Mucosa of descending colon (tissue), 3 donors: ENCODE data around the gene KCNH2. TPM values are rescaled to one million over a fixed set of nuclear protein-coding genes. Genes with fewer than 3 reads are reported as not detected.
A peak's percentile ranks its signal among the peaks of the same experiment; 100 is the strongest.

Source experiments
- ATAC-seq: fragments of 200-7000 bp; cut with Tn5 transposase; one replicate; pipeline ENCODE4 v1.9.1; 2020; ENCODE audit warnings: mild to moderate bottlenecking, moderate library complexity
- DNase-seq, 3 donors: peaks; one replicate each; pipeline ENCODE4 v3.0.0-alpha.2; 2020
- H3K36me3 ChIP-seq: fragments of 200-600 bp; one replicate; pipeline ENCODE4 v1.8.0; 2021; ENCODE audit warnings: low read depth, mild to moderate bottlenecking
- H3K4me1 ChIP-seq: fragments of 200-600 bp; one replicate; pipeline ENCODE4 v1.8.0; 2021; ENCODE audit warnings: low read depth, mild to moderate bottlenecking
- H3K4me3 ChIP-seq: fragments of 200-600 bp; one replicate; pipeline ENCODE4 v1.8.0; 2021; ENCODE audit warnings: mild to moderate bottlenecking
- H3K9me3 ChIP-seq: fragments of 200-600 bp; one replicate; pipeline ENCODE4 v1.8.0; 2021; ENCODE audit warnings: mild to moderate bottlenecking
- CTCF ChIP-seq: fragments of 200-600 bp; IDR thresholded peaks from one replicate; pipeline ENCODE4 v1.8.0; 2022; ENCODE audit warnings: antibody characterized with exemption, mild to moderate bottlenecking
- intact Hi-C, 2 donors: fragments of 100-400 bp; cut with DNase I in 1 of 2; cut with micrococcal nuclease in 1 of 2; formaldehyde crosslinking; loops; one replicate each; pipeline versions ENCODE4 v1.11.0 to v1.11.1; 2022; cut with DNase I, micrococcal nuclease
- total RNA-seq, 3 donors: library from RNA; stranded (reverse); fragmentation: NEBNext Ultra II Directional in 2 of 3; extraction: Animal tissue kit (Norgen Biotek cat#: 25700) in 2 of 3; gene quantifications; one replicate each; pipeline versions ENCODE4 v1.2.1 to v1.2.4, GENCODE V29; 2021 to 2023
- donor health status: DM: no; HTN: no; CAD: no; lungs with moderate emphysema.
- donor health status: DM: no; HTN: no; CAD: no.
- donor health status: DM: no; HTN: yes; CAD: no.

The KCNH2 gene
- total RNA-seq, 3 donors from 2014 or later = 2.9 to 87.1 (median 5.3) TPM

DNA sequence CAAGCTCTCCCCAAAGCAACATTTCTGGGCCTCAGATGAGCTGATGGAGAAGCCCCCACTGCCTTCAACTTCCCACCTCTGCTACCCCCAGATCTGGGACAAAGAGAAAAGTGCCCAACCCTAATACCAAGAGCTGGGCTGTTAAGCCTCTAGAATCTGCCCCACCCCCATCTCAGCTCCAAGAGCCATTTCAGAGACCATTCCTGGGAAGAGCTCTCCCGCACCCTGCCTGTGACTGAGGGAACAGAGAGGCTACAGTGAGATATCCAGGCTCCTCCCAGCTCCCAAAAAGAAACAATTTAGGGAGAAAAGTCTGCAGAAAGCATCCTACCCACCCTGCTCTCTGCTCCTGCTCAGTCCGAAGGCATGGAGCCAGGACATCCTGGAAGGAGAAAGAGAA is 2.5 kb upstream of the KCNH2 start:
- Histone ChIP-seq H3K4me3 (no peak overlapping the region), H3K36me3 (no peaks in the 10 kb centered on the region), H3K9me3 (no peaks in the 10 kb centered on the region), H3K4me1 (peaks cover 11% of the 10 kb centered on the region)
- no peak for DNase-seq
- intact Hi-C loops = loop anchor here in 1 of 2 donors (10.0 kb wide), 1 partner anchor 206 kb away; no protein-coding TSS in a partner anchor
- ATAC-seq = no peak
- TF ChIP-seq CTCF = no peak

DNA sequence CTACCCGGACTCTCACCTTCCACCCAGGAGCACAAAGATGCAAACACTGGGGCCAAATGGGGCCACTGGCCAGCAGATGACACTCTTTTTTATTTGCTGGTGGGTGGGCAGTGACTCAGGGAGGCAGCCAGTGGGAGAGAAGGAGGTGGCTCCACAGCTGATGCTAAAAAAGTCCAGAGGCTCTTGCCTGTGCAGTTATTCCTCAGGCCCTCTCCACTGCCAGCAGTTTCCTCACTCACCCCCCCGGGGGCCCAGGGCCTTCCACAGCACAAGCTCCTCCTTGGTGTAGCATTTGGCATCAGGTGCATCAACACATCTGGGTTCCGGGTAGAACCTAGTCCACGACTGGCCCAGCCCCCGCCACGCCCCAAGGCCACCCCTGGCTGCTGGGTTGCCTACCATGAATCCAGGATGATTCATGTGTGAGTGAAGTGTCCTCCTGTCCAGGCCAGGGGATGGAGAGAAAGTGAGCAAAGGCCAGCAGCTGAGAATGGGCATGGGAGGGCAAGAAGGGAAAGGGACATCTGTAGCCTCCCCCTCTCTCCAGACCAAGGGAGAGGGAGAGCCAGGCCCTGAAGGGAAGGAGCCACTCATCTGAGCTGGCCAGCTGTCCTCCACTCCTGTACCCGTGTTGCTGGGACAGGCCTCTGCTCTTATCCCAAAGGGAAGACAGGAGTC is 1.7 kb upstream of the KCNH2 start:
- H3K9me3 ChIP-seq = no peaks in the 10 kb centered on the region
- no peaks in the 10 kb centered on the region for H3K36me3 ChIP-seq
- intact Hi-C loops = loop anchor here in 1 of 2 donors (10.0 kb wide), 1 partner anchor 205 kb away; no protein-coding TSS in a partner anchor
- H3K4me1 ChIP-seq = peaks cover 17% of the 10 kb centered on the region
- no peak overlapping the region for H3K4me3 ChIP-seq
- ATAC-seq (peak; percentile 8), DNase-seq (peak in 1 of 3 donors; percentile 23)
- TF ChIP-seq CTCF = no peak

DNA sequence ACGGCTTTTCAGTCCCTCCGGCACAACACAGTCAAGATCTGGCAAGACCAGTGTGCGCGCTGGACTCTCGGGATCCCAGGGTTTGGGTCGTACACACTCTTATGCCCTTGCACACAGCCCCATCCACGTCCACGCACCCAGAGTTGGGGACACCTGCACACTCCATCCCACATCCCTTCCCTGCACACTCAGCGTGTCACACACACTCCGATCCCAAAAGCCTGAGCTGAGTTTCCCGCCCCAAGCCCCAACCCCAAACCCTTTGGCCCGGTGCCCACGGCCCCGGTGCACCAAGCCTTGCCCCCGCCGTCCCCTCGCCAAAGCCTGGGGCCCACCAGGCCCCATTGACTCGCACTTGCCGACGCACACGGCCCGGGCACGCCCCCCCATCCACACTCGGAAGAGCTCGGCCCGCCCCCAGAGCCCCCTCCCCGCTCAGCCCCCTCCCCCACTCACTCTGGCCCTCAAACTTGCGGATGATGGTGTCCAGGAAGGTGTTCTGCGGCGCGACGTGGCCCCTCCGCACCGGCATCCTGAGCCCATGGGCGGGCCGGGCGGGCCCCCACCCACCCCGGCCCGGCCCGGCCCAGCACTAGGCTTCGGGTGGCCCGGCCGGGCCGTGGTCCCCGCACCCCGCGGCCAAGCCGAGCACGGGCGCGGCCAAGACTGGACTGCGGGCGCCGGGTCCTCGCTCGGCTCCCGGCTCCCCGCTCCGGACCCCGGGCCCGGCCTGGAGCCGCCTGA is 567 bp downstream of the KCNH2 start:
- TF ChIP-seq CTCF = no peak
- Histone ChIP-seq H3K4me3 (no peak overlapping the region), H3K4me1 (peaks cover 17% of the 10 kb centered on the region), H3K36me3 (no peaks in the 10 kb centered on the region), H3K9me3 (no peaks in the 10 kb centered on the region)
- intact Hi-C loops = no loop called here
- DNase-seq = peak in 1 of 3 donors; percentile 50
- no peak for ATAC-seq

DNA sequence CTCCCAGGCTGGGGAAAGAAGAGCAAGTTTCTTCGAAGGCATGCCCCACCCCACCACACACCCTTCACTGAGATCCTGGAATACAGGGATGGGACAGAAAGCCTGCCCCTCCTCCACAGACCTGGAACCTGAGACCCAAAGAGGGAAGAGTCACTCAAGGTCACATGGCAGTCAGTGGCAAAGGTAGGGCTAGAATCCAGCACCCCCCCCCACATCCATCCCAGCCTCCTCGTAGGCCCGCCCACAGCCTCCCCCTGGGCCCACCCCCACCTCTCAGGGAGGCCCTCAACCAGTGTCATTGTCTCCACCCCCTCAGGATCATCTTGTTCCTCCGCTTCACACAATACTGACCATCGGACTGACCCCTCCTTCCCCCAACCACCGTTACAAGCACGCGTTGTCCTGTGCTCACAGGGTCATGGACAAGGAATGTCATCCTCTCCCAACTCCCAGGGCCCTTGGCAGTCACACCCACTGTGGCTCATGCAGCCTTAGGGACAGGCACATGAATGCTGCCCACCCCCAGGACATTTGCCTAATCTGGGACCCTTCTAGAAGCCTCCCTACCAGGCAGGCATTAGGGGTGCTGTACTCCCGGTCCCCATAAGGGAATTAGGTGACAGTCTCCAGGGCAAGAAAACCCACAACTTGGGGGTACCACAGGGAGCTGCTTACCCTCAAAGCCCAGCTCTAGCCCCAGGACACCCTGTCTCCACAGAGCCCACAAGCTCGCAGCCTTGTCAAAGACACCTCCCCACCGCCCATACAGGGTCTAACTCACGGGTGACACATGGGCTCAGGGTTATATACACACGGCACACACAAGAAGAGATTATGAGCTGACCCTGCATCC is 1.4 kb downstream of the KCNH2 start:
- intact Hi-C loops = no loop called here
- ATAC-seq (no peak), DNase-seq (peak in 1 of 3 donors; percentile 28)
- Histone ChIP-seq H3K4me3 (no peak overlapping the region), H3K9me3 (no peaks in the 10 kb centered on the region), H3K4me1 (peaks cover 17% of the 10 kb centered on the region), H3K36me3 (no peaks in the 10 kb centered on the region)
- no peak for TF ChIP-seq CTCF

DNA sequence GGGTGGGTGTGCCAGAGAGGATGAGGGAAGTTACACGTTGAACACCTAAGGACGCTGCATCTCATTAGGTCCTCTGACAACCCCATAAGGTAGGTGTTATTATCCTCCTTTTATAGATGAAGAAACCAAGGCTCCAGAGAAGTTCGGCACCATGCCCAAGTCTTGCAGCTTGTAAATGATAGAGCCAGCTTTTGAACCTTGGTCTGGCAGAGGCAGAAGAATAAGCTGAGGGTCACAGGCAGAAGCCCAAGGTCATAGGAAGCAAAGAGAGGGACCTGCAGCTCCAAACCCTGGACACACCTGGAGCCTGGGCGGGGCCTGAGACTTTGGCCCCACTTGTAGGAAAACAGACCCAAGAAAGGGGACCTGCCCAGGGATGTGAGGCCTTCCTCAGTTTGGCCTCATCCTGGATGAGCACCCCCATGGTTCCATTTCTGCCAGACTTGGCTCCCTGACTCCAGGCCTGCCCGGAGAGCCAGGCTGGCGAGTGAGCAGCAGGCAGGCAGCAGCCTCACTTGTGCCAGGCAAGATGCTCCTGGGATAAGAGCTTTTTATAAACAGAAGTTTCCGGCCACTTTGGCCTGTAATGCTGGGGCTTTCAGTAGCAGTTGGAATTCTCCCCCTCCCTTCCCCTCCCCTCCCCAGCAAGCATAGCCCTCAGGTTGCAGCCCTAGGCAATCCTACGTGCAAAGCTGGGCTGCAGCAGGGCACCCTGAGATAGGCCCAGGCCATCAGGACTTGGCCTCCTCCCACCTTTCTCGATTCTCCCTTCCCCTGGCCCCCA is 2.4 kb downstream of the KCNH2 start:
- DNase-seq (peak in 2 of 3 donors; percentile 39 to 55), ATAC-seq (no peak)
- intact Hi-C loops = no loop called here
- Histone ChIP-seq H3K4me3 (no peak overlapping the region), H3K9me3 (no peaks in the 10 kb centered on the region), H3K36me3 (no peaks in the 10 kb centered on the region), H3K4me1 (peaks cover 17% of the 10 kb centered on the region)
- no peak for TF ChIP-seq CTCF
